Nucleus accumbens (tissue), 56 donors: ENCODE results near the gene PDZK1IP1.
A peak's percentile ranks its signal among the peaks of the same experiment; 100 is the strongest.

Experiments
- DNase-seq, 56 donors: peaks; one replicate each; lab custom pipeline; 2025; lab: John Stamatoyannopoulos, UW

The PDZK1IP1 gene

GRCh38 chr1:47189844-47190508 lies at the start of gene PDZK1IP1:
Gene PDZK1IP1 (minus strand): TSS chr1:47190036. CDS start chr1:47189932, 104 bp downstream.
- DNase-seq, result peak in 12 of 56 donors; percentile 9 to 49 (median 27)

- no peak for DNase-seq
Measured at GRCh38 chr1:47238935-47239592, 49.2 kb upstream of the PDZK1IP1 start.

- no peak for DNase-seq
Measured at GRCh38 chr1:47235806-47236205, 46.0 kb upstream of the PDZK1IP1 start.

- peak in 33 of 56 donors; percentile 8 to 62 (median 35) for DNase-seq
Measured at GRCh38 chr1:47235241-47235681, 45.4 kb upstream of the PDZK1IP1 start.

GRCh38 chr1:47233186-47233585 lies 43.4 kb upstream of the PDZK1IP1 start:
- DNase-seq, result no peak

- DNase-seq, result no peak
Measured at GRCh38 chr1:47232187-47232874, 42.5 kb upstream of the PDZK1IP1 start, which contains the start of gene TAL1. Gene TAL1 (minus strand): TSS chr1:47232225. CDS start chr1:47225888, 6,337 bp downstream.

- DNase-seq, result peak in 6 of 56 donors; percentile 6 to 34 (median 8)
Measured at GRCh38 chr1:47231301-47232186, 41.7 kb upstream of the PDZK1IP1 start.

- no peak for DNase-seq
Measured at GRCh38 chr1:47230692-47231300, 41.0 kb upstream of the PDZK1IP1 start.

- DNase-seq, result no peak
Measured at GRCh38 chr1:47229886-47230691, 40.3 kb upstream of the PDZK1IP1 start.

GRCh38 chr1:47229031-47229885 lies 39.4 kb upstream of the PDZK1IP1 start:
- DNase-seq, result no peak

GRCh38 chr1:47228644-47229030 lies 38.8 kb upstream of the PDZK1IP1 start:
- no peak for DNase-seq

- DNase-seq, result no peak
Measured at GRCh38 chr1:47227341-47228232, 37.8 kb upstream of the PDZK1IP1 start.

GRCh38 chr1:47226839-47227215 lies 37.0 kb upstream of the PDZK1IP1 start:
- no peak for DNase-seq

- DNase-seq, result no peak
Measured at GRCh38 chr1:47226121-47226838, 36.4 kb upstream of the PDZK1IP1 start.

GRCh38 chr1:47225430-47226100 lies 35.7 kb upstream of the PDZK1IP1 start:
- DNase-seq, result no peak
